ENCODE measurements around the gene CCDC201.

CCDC201 gene

GRCh38 chr7:45898222-45898621 lies 25.3 kb upstream of the CCDC201 start:
- H3K4me3 ChIP-seq (ENCODE audit: low read depth, low read length), result no peak overlapping the region
- DNase-seq (ENCODE audit: low read depth), result no peak
- TF ChIP-seq POLR2A (IDR thresholded peaks at IDR 0.05; ENCODE audit: extremely low read depth, insufficient read length) (no peak), MYC (IDR thresholded peaks at IDR 0.05; ENCODE audit: low read depth, low read length) (no peak), CTCF (IDR thresholded peaks at IDR 0.05; ENCODE audit: low read depth, low read length) (no peak), MAX (IDR thresholded peaks at IDR 0.05; ENCODE audit: low read depth, low read length) (no peak)

GRCh38 chr7:45897042-45897690 lies 24.3 kb upstream of the CCDC201 start:
- H3K4me3 ChIP-seq (ENCODE audit: low read depth, low read length), result no peak overlapping the region
- DNase-seq (ENCODE audit: low read depth), result no peak
- TF ChIP-seq MYC (IDR thresholded peaks at IDR 0.05; ENCODE audit: low read depth, low read length), result no peak
- no peak for TF ChIP-seq POLR2A (IDR thresholded peaks at IDR 0.05; ENCODE audit: extremely low read depth, insufficient read length)
- no peak for TF ChIP-seq CTCF (IDR thresholded peaks at IDR 0.05; ENCODE audit: low read depth, low read length)

- TF ChIP-seq POLR2A (IDR thresholded peaks at IDR 0.05; ENCODE audit: extremely low read depth, insufficient read length), result no peak
- TF ChIP-seq MAX (IDR thresholded peaks at IDR 0.05; ENCODE audit: low read depth, low read length), result no peak
- TF ChIP-seq MYC (IDR thresholded peaks at IDR 0.05; ENCODE audit: low read depth, low read length), result no peak
- TF ChIP-seq CTCF (IDR thresholded peaks at IDR 0.05; ENCODE audit: low read depth, low read length), result no peak
- DNase-seq (ENCODE audit: low read depth), result no peak
- H3K4me3 ChIP-seq (ENCODE audit: low read depth, low read length), result no peak overlapping the region
These were observed 21.8 kb upstream of the CCDC201 start for GRCh38 chr7:45894665-45895062.

GRCh38 chr7:45893996-45894664 lies 21.2 kb upstream of the CCDC201 start:
- no peak for DNase-seq (ENCODE audit: low read depth)
- no peak for TF ChIP-seq MAX (IDR thresholded peaks at IDR 0.05; ENCODE audit: low read depth, low read length)
- TF ChIP-seq CTCF (IDR thresholded peaks at IDR 0.05; ENCODE audit: low read depth, low read length), result no peak
- no peak for TF ChIP-seq MYC (IDR thresholded peaks at IDR 0.05; ENCODE audit: low read depth, low read length)
- H3K4me3 ChIP-seq (ENCODE audit: low read depth, low read length), result no peak overlapping the region

- TF ChIP-seq MYC (IDR thresholded peaks at IDR 0.05; ENCODE audit: low read depth, low read length), result no peak
- no peak for TF ChIP-seq CTCF (IDR thresholded peaks at IDR 0.05; ENCODE audit: low read depth, low read length)
- TF ChIP-seq MAX (IDR thresholded peaks at IDR 0.05; ENCODE audit: low read depth, low read length), result no peak
- TF ChIP-seq POLR2A (IDR thresholded peaks at IDR 0.05; ENCODE audit: extremely low read depth, insufficient read length), result no peak
- no peak for DNase-seq (ENCODE audit: low read depth)
These were observed 20.6 kb upstream of the CCDC201 start for GRCh38 chr7:45893374-45893995.

More at GRCh38 chr7:45893374-45893995, 20.6 kb upstream of the CCDC201 start:
- H3K4me3 ChIP-seq (ENCODE audit: low read depth, low read length), result no peak overlapping the region
